IMR-90 (cell line): ENCODE data around the gene IFI27L1. TPM values are rescaled to one million over a fixed set of nuclear protein-coding genes. Genes with fewer than 3 reads are reported as not detected.

Experiments used
- ATAC-seq: fragments of 200-7000 bp; cut with Tn5 transposase; 2 replicates; pipeline ENCODE4 v1.9.1; 2020; ENCODE audit warnings: low read depth, mild to moderate bottlenecking, moderate library complexity
- BruUV-seq: library from RNA; stranded (reverse); fragments of 400-500 nt; replicated peaks from 2 replicates; lab custom pipeline; 2021; lab: Mats Ljungman, UMichigan
- CTCF ChIA-PET: fragments of 300-600 bp; formaldehyde crosslinking; extraction: SDS; loops from one replicate; lab custom pipeline; 2021; ENCODE audit warnings: antibody characterized with exemption; lab: Yijun Ruan, JAX
- POLR2A ChIA-PET: fragments of 300-600 bp; sonication (Branson Sonifier 250); formaldehyde crosslinking; loops from one replicate; lab custom pipeline; 2022; ENCODE audit warnings: antibody characterized with exemption; ENCODE audit not compliant: unreplicated experiment; lab: Charles Lee
- DNase-seq: peaks from one replicate; pipeline ENCODE4 v3.0.0; 2013
- H2AFZ ChIP-seq: replicated peaks from 2 replicates; pipeline ENCODE3; 2013; ENCODE audit warnings: low read length, mild to moderate bottlenecking; ENCODE audit not compliant: poor library complexity
- H2AK5ac ChIP-seq: 2 replicates; pipeline ENCODE4 v1.6.1; 2013; ENCODE audit warnings: low read depth, low read length, inconsistent platforms
- H2AK9ac ChIP-seq: replicated peaks from 2 replicates; pipeline ENCODE3; 2013; ENCODE audit warnings: mild to moderate bottlenecking, low read depth, low read length, moderate library complexity; ENCODE audit not compliant: poor library complexity
- H2BK120ac ChIP-seq: 2 replicates; pipeline ENCODE4 v1.6.1; 2013; ENCODE audit warnings: low read depth, low read length, inconsistent platforms
- H2BK15ac ChIP-seq: 3 replicates; pipeline ENCODE4 v1.6.1; 2013; ENCODE audit warnings: low read depth, low read length, inconsistent platforms
- H2BK20ac ChIP-seq: 2 replicates; pipeline ENCODE4 v1.6.1; 2013; ENCODE audit warnings: low read depth, mild to moderate bottlenecking, inconsistent platforms, low read length, moderate library complexity
- H2BK5ac ChIP-seq: 2 replicates; pipeline ENCODE4 v1.6.1; 2013; ENCODE audit warnings: mild to moderate bottlenecking, low read depth, low read length, inconsistent platforms; ENCODE audit not compliant: poor library complexity, severe bottlenecking
- H3K14ac ChIP-seq: replicated peaks from 2 replicates; pipeline ENCODE4 v1.6.1; 2013; ENCODE audit warnings: low read depth, low read length, inconsistent platforms
- H3K18ac ChIP-seq: 2 replicates; pipeline ENCODE4 v1.6.1; 2013; ENCODE audit warnings: low read depth, low read length, control low read depth
- H3K23ac ChIP-seq: 2 replicates; pipeline ENCODE4 v1.6.1; 2013; ENCODE audit warnings: low read depth, low read length, inconsistent platforms
- H3K27ac ChIP-seq: 2 replicates; pipeline ENCODE4 v1.5.1; 2013; ENCODE audit warnings: mild to moderate bottlenecking, control low read depth, low read length; ENCODE audit not compliant: insufficient read depth
- H3K27me3 ChIP-seq: 2 replicates; pipeline ENCODE4 v1.6.1; 2013; ENCODE audit warnings: low read length; ENCODE audit not compliant: control insufficient read depth, insufficient read depth
- H3K36me3 ChIP-seq: 2 replicates; pipeline ENCODE4 v1.6.1; 2013; ENCODE audit warnings: low read length, mixed read lengths; ENCODE audit not compliant: control insufficient read depth, insufficient read depth
- H3K4ac ChIP-seq: 2 replicates; pipeline ENCODE4 v1.6.1; 2013; ENCODE audit warnings: low read depth, low read length, inconsistent platforms
- H3K4me1 ChIP-seq: 2 replicates; pipeline ENCODE4 v1.6.1; 2013; ENCODE audit warnings: low read length, mixed read lengths; ENCODE audit not compliant: control insufficient read depth, insufficient read depth
- H3K4me2 ChIP-seq: 2 replicates; pipeline ENCODE4 v1.6.1; 2013; ENCODE audit warnings: low read depth, mild to moderate bottlenecking, control low read depth, low read length, moderate library complexity
- H3K4me3 ChIP-seq: 2 replicates; pipeline ENCODE4 v1.5.1; 2013; ENCODE audit warnings: low read depth, mild to moderate bottlenecking, control low read depth, low read length, moderate library complexity; ENCODE audit not compliant: insufficient read depth
- H3K56ac ChIP-seq: 2 replicates; pipeline ENCODE4 v1.6.1; 2013; ENCODE audit warnings: low read length, inconsistent platforms; ENCODE audit not compliant: insufficient read depth; ENCODE audit errors: extremely low read depth
- H3K79me1 ChIP-seq, 2 experiments: 2 replicates each; pipeline ENCODE4 v1.6.1; 2013; ENCODE audit warnings: low read length in 2 of 2, inconsistent platforms in 1 of 2, low read depth in 1 of 2
- H3K9ac ChIP-seq: 2 replicates; pipeline ENCODE4 v1.6.1; 2013; ENCODE audit warnings: low read depth, low read length, control low read depth
- H3K9me1 ChIP-seq: 2 replicates; pipeline ENCODE4 v1.6.1; 2013; ENCODE audit warnings: low read length, inconsistent platforms; ENCODE audit not compliant: insufficient read depth
- H3K9me3 ChIP-seq: 2 replicates; pipeline ENCODE4 v1.6.1; 2013; ENCODE audit warnings: low read length; ENCODE audit not compliant: control insufficient read depth, insufficient read depth
- H4K20me1 ChIP-seq: 2 replicates; pipeline ENCODE4 v1.6.1; 2013; ENCODE audit warnings: low read length, inconsistent platforms; ENCODE audit not compliant: insufficient read depth
- H4K5ac ChIP-seq: 2 replicates; pipeline ENCODE4 v1.6.1; 2013; ENCODE audit warnings: mild to moderate bottlenecking, low read depth, low read length, control low read depth
- H4K8ac ChIP-seq, 2 experiments: 2 replicates each; pipeline ENCODE4 v1.6.1; 2013; ENCODE audit warnings: low read depth in 2 of 2, low read length in 2 of 2, control low read depth in 1 of 2, inconsistent platforms in 1 of 2
- H4K91ac ChIP-seq: 2 replicates; pipeline ENCODE4 v1.6.1; 2013; ENCODE audit warnings: low read depth, low read length, inconsistent platforms; ENCODE audit not compliant: insufficient read depth
- BHLHE40 ChIP-seq: fragments of 150-350 bp; IDR thresholded peaks from 2 replicates; pipeline ENCODE4 v1.6.1; 2016; ENCODE audit warnings: mild to moderate bottlenecking, low read depth, low read length
- ELK1 ChIP-seq: fragments of 150-350 bp; IDR thresholded peaks from 2 replicates; pipeline ENCODE4 v1.6.1; 2016; ENCODE audit warnings: low read depth, mild to moderate bottlenecking, low read length, moderate library complexity, borderline replicate concordance
- FOS ChIP-seq: fragments of 150-350 bp; IDR thresholded peaks from 2 replicates; pipeline ENCODE4 v1.6.1; 2016; ENCODE audit warnings: low read depth, low read length
- MXI1 ChIP-seq: IDR thresholded peaks from 2 replicates; pipeline ENCODE4 v1.6.1; 2012; ENCODE audit warnings: low read depth, mild to moderate bottlenecking, low read length, moderate library complexity, borderline replicate concordance
- RCOR1 ChIP-seq: IDR thresholded peaks from 2 replicates; pipeline ENCODE4 v1.6.1; 2012; ENCODE audit warnings: mild to moderate bottlenecking, low read length, improper control_type of control experiment; ENCODE audit not compliant: insufficient replicate concordance
- RFX5 ChIP-seq: IDR thresholded peaks from 2 replicates; pipeline ENCODE4 v1.8.0; 2012; ENCODE audit warnings: low read depth, mild to moderate bottlenecking, low read length, moderate library complexity
- WGBS, 2 experiments: methylation state at CpG; one replicate each; pipeline versions ENCODE4 v1.1.5 to v1.1.7; 2013; ENCODE audit warnings: missing lambda C conversion rate in 2 of 2; ENCODE audit not compliant: insufficient read length in 1 of 2; ENCODE audit errors: extremely low coverage in 2 of 2; 5-methylcytosine and 5-hydroxymethylcytosine counted together
- dilution Hi-C: fragments of 300-500 bp; cut with HindIII; formaldehyde crosslinking; loops from one replicate; pipeline ENCODE4 v1.14.3; 2018; ENCODE audit warnings: low sequenced_read_pairs; ENCODE audit not compliant: unreplicated experiment
- in situ Hi-C: fragments of 300-500 bp; cut with MboI; formaldehyde crosslinking; loops from 3 replicates; pipeline ENCODE4 v1.14.3; 2019; ENCODE audit warnings: low sequenced_read_pairs, inconsistent platforms, mixed read lengths
- intact Hi-C: fragments of 100-400 bp; cut with micrococcal nuclease; formaldehyde crosslinking; loops from 2 replicates; pipeline ENCODE4 v1.10.0; 2022
- polyA plus RNA-seq, 3 experiments: library from polyadenylated mRNA; depleted of rRNA; stranded (reverse); fragments of >200 nt; gene quantifications; 2 replicates each; pipeline ENCODE4 v1.2.3, GENCODE V29; 2012; ENCODE audit warnings: low replicate concordance in 1 of 3
- total RNA-seq: library from RNA; depleted of rRNA; stranded (reverse); fragments of >200 nt; gene quantifications from 2 replicates; pipeline ENCODE4 v1.2.3, GENCODE V29; 2012

The IFI27L1 gene
- total and polyA plus RNA-seq, 2 of the 4 experiments (the other 2 are of a cell fraction): 13.3 to 24.3 TPM

- H3K4me2 ChIP-seq: no peak overlapping the region
- H3K18ac ChIP-seq: no peak overlapping the region
- no peak overlapping the region for H2BK20ac ChIP-seq
- H2AK9ac ChIP-seq: no peak overlapping the region
- H3K27me3 ChIP-seq: no peaks in the 10 kb centered on the region
- no CpG with 5 or more reads among the region's 1 CpG for WGBS, 2 experiments
- H3K36me3 ChIP-seq: peaks cover 77% of the 10 kb centered on the region
- H3K79me1 ChIP-seq: peaks cover 13 to 18% of the 10 kb centered on the region in 2 experiments; a peak in 3 of 4 replicates
- no peak for DNase-seq
- BruUV-seq: no TSS peak
- H3K4me3 ChIP-seq: no peak overlapping the region
- no peak overlapping the region for H2AFZ ChIP-seq
- no peak overlapping the region for H3K14ac ChIP-seq
- no peak overlapping the region for H4K8ac ChIP-seq
- dilution Hi-C loops (no loop called here), intact Hi-C loops (no loop called here), in situ Hi-C loops (no loop called here)
- POLR2A ChIA-PET: no interaction called here
- H3K9me1 ChIP-seq: no peaks in the 10 kb centered on the region
- no peak overlapping the region for H3K4ac ChIP-seq
- TF ChIP-seq ELK1 (no peak), MXI1 (no peak), RFX5 (no peak), FOS (no peak), RCOR1 (no peak), BHLHE40 (no peak)
- H3K9ac ChIP-seq: no peak overlapping the region
- H2AK5ac ChIP-seq: no peak overlapping the region
- no peak overlapping the region for H3K56ac ChIP-seq
- H2BK5ac ChIP-seq: no peak overlapping the region
- CTCF ChIA-PET: interaction anchor here (1.3 to 5.3 kb wide), 2 partner anchors 16 to 84 kb away, joined by 4 to 35 read pairs; no protein-coding TSS in a partner anchor
- H2BK15ac ChIP-seq: no peak overlapping the region
- H3K27ac ChIP-seq: no peak overlapping the region
- no peak for ATAC-seq
- 0 out of 2 replicates have a peak, but pooled peaks cover 4% of the 10 kb centered on the region for H4K20me1 ChIP-seq
- H3K9me3 ChIP-seq: no peaks in the 10 kb centered on the region
- no peaks in the 10 kb centered on the region for H3K4me1 ChIP-seq
- no peak overlapping the region for H2BK120ac ChIP-seq
- H3K23ac ChIP-seq: no peak overlapping the region
- no peak overlapping the region for H4K91ac ChIP-seq
- no peak overlapping the region for H4K5ac ChIP-seq
Observed at GRCh38 chr14:94052199-94052598, 28.9 kb upstream of the IFI27L1 start.
